Measurements from ENCODE around the gene FOXO6.

FOXO6 gene

GRCh38 chr1:41400225-41400624 lies 39.0 kb downstream of the FOXO6 start:
- DNase-seq (ENCODE audit: low read depth in 3 of 3, low spot score in 1 of 3): no peak

- DNase-seq (ENCODE audit: low read depth in 3 of 3, low spot score in 1 of 3): no peak
Measured at GRCh38 chr1:41401899-41402298, 40.7 kb downstream of the FOXO6 start.

- DNase-seq (ENCODE audit: low read depth in 3 of 3, low spot score in 1 of 3): no peak
Measured at GRCh38 chr1:41404308-41404761, 43.1 kb downstream of the FOXO6 start.

- no peak for DNase-seq (ENCODE audit: low read depth in 3 of 3, low spot score in 1 of 3)
Measured at GRCh38 chr1:41407664-41408252, 46.5 kb downstream of the FOXO6 start.

GRCh38 chr1:41408691-41409090 lies 47.5 kb downstream of the FOXO6 start:
- DNase-seq (ENCODE audit: low read depth in 3 of 3, low spot score in 1 of 3): no peak

- DNase-seq (ENCODE audit: low read depth in 3 of 3, low spot score in 1 of 3): no peak
Measured at GRCh38 chr1:41409825-41410224, 48.6 kb downstream of the FOXO6 start.

- DNase-seq (ENCODE audit: low read depth in 3 of 3, low spot score in 1 of 3): no peak
Measured at GRCh38 chr1:41410462-41410861, 49.2 kb downstream of the FOXO6 start.

GRCh38 chr1:41411229-41411628 lies 50.0 kb downstream of the FOXO6 start:
- no peak for DNase-seq (ENCODE audit: low read depth in 3 of 3, low spot score in 1 of 3)

- DNase-seq (ENCODE audit: low read depth in 3 of 3, low spot score in 1 of 3): no peak
Measured at GRCh38 chr1:41412748-41413147, 51.5 kb downstream of the FOXO6 start.

- no peak for DNase-seq (ENCODE audit: low read depth in 3 of 3, low spot score in 1 of 3)
Measured at GRCh38 chr1:41413748-41414281, 52.6 kb downstream of the FOXO6 start.

GRCh38 chr1:41414296-41414695 lies 53.1 kb downstream of the FOXO6 start:
- DNase-seq (ENCODE audit: low read depth in 3 of 3, low spot score in 1 of 3): no peak

GRCh38 chr1:41414716-41415306 lies 53.6 kb downstream of the FOXO6 start:
- DNase-seq (ENCODE audit: low read depth in 3 of 3, low spot score in 1 of 3): no peak

GRCh38 chr1:41416081-41416480 lies 54.8 kb downstream of the FOXO6 start:
- DNase-seq (ENCODE audit: low read depth in 3 of 3, low spot score in 1 of 3): no peak

- DNase-seq (ENCODE audit: low read depth in 3 of 3, low spot score in 1 of 3): peak; percentile 10 to 51 (median 29)
Measured at GRCh38 chr1:41416552-41417334, 55.5 kb downstream of the FOXO6 start.

GRCh38 chr1:41417335-41417682 lies 56.1 kb downstream of the FOXO6 start:
- DNase-seq (ENCODE audit: low read depth in 3 of 3, low spot score in 1 of 3): no peak

GRCh38 chr1:41417746-41418145 lies 56.5 kb downstream of the FOXO6 start:
- no peak for DNase-seq (ENCODE audit: low read depth in 3 of 3, low spot score in 1 of 3)

- DNase-seq (ENCODE audit: low read depth in 3 of 3, low spot score in 1 of 3): no peak
Measured at GRCh38 chr1:41418857-41419583, 57.8 kb downstream of the FOXO6 start.

- DNase-seq (ENCODE audit: low read depth in 3 of 3, low spot score in 1 of 3): no peak
Measured at GRCh38 chr1:41419584-41420295, 58.5 kb downstream of the FOXO6 start.

- no peak for DNase-seq (ENCODE audit: low read depth in 3 of 3, low spot score in 1 of 3)
Measured at GRCh38 chr1:41420351-41420750, 59.1 kb downstream of the FOXO6 start.

- DNase-seq (ENCODE audit: low read depth in 3 of 3, low spot score in 1 of 3): no peak
Measured at GRCh38 chr1:41420860-41421259, 59.6 kb downstream of the FOXO6 start.

- no peak for DNase-seq (ENCODE audit: low read depth in 3 of 3, low spot score in 1 of 3)
Measured at GRCh38 chr1:41422306-41422705, 61.1 kb downstream of the FOXO6 start.
